Thymus (tissue), 11 donors: ENCODE measurements around the gene ANKK1. TPM values are rescaled to one million over a fixed set of nuclear protein-coding genes. Genes with fewer than 3 reads are reported as not detected.

ENCODE experiments used
- DNase-seq, 9 donors: peaks; one replicate each; pipeline ENCODE4 v3.0.0-alpha.2; 2013; ENCODE audit warnings: low spot score in 9 of 9, low read depth in 6 of 9, missing footprints in 1 of 9
- H3K27ac ChIP-seq, 2 donors: one replicate each; pipeline ENCODE4 v1.5.1; 2013; ENCODE audit warnings: control low read depth in 1 of 2, low read depth in 1 of 2, low read length in 1 of 2, mild to moderate bottlenecking in 1 of 2, moderate library complexity in 1 of 2
- H3K27me3 ChIP-seq, 2 donors: one replicate each; pipeline ENCODE4 v1.5.1; 2013; ENCODE audit warnings: low read length in 1 of 2; ENCODE audit not compliant: control insufficient read depth in 2 of 2, insufficient read depth in 1 of 2
- H3K36me3 ChIP-seq, 2 donors: one replicate each; pipeline ENCODE4 v1.5.1; 2013; ENCODE audit warnings: low read length in 1 of 2, mild to moderate bottlenecking in 1 of 2, moderate library complexity in 1 of 2; ENCODE audit not compliant: control insufficient read depth in 2 of 2, insufficient read depth in 2 of 2
- H3K4me1 ChIP-seq, 2 donors: one replicate each; pipeline ENCODE4 v1.5.1; 2013; ENCODE audit warnings: low read length in 2 of 2; ENCODE audit not compliant: control insufficient read depth in 2 of 2, insufficient read depth in 2 of 2
- H3K4me3 ChIP-seq, 2 donors: one replicate each; pipeline ENCODE4 v1.5.1; 2013; ENCODE audit warnings: low read length in 2 of 2, control low read depth in 1 of 2, mild to moderate bottlenecking in 1 of 2
- H3K9me3 ChIP-seq, 2 donors: one replicate each; pipeline ENCODE4 v1.5.1; 2013; ENCODE audit warnings: low read length in 1 of 2, mild to moderate bottlenecking in 1 of 2; ENCODE audit not compliant: control insufficient read depth in 2 of 2, insufficient read depth in 1 of 2
- WGBS: extraction: QIAGEN DNeasy Blood & Tissue Kit; methylation state at CpG from one replicate; pipeline ENCODE4 v1.1.7; 2013; 5-methylcytosine and 5-hydroxymethylcytosine counted together
- polyA plus RNA-seq: library from polyadenylated mRNA; stranded (reverse); fragments of 200-250 nt; gene quantifications from one replicate; pipeline ENCODE4 v1.2.3, GENCODE V29; 2013
- total RNA-seq: library from RNA; stranded (reverse); fragments of 120-200 nt; gene quantifications from one replicate; pipeline ENCODE4 v1.2.4, GENCODE V29; 2013
- donor health status: healthy.

ANKK1 gene
- total and polyA plus RNA-seq, 2 donors: 0.14 to 2.4 TPM

GRCh38 chr11:113410414-113411135, 23.0 kb downstream of the ANKK1 start:
- Histone ChIP-seq H3K27ac (no peak overlapping the region), H3K36me3 (no peaks in the 10 kb centered on the region), H3K9me3 (no peaks in the 10 kb centered on the region), H3K4me3 (no peak overlapping the region), H3K27me3 (no peaks in the 10 kb centered on the region), H3K4me1 (no peaks in the 10 kb centered on the region)
- 96% methylated on average over 21 of the region's 21 CpGs for WGBS
- no peak for DNase-seq

GRCh38 chr11:113411536-113411935, 24.0 kb downstream of the ANKK1 start:
- no peak overlapping the region for H3K27ac ChIP-seq
- no peaks in the 10 kb centered on the region for H3K27me3 ChIP-seq
- H3K4me3 ChIP-seq: no peak overlapping the region
- 93% methylated on average over 3 of the region's 3 CpGs for WGBS
- no peaks in the 10 kb centered on the region for H3K9me3 ChIP-seq
- no peaks in the 10 kb centered on the region for H3K36me3 ChIP-seq
- DNase-seq: no peak
- no peaks in the 10 kb centered on the region for H3K4me1 ChIP-seq

- H3K27ac ChIP-seq: no peak overlapping the region
- H3K36me3 ChIP-seq: no peaks in the 10 kb centered on the region
- no peaks in the 10 kb centered on the region for H3K9me3 ChIP-seq
- no peak overlapping the region for H3K4me3 ChIP-seq
- no peak for DNase-seq
- no peaks in the 10 kb centered on the region for H3K27me3 ChIP-seq
- WGBS: 91% methylated on average over 9 of the region's 9 CpGs
- no peaks in the 10 kb centered on the region for H3K4me1 ChIP-seq
These were observed 25.1 kb downstream of the ANKK1 start for GRCh38 chr11:113412675-113413074.

- H3K27ac ChIP-seq: no peak overlapping the region
- H3K4me1 ChIP-seq: no peaks in the 10 kb centered on the region
- H3K4me3 ChIP-seq: no peak overlapping the region
- peaks cover 0 to 2% of the 10 kb centered on the region in 2 donors for H3K27me3 ChIP-seq
- DNase-seq: no peak
- WGBS: 97% methylated on average over 16 of the region's 16 CpGs
- no peaks in the 10 kb centered on the region for H3K9me3 ChIP-seq
- no peaks in the 10 kb centered on the region for H3K36me3 ChIP-seq
These were observed 27.8 kb downstream of the ANKK1 start for GRCh38 chr11:113415343-113415742.

- 77% methylated on average over 2 of the region's 2 CpGs for WGBS
- Histone ChIP-seq H3K4me1 (no peaks in the 10 kb centered on the region), H3K36me3 (no peaks in the 10 kb centered on the region), H3K4me3 (no peak overlapping the region), H3K9me3 (no peaks in the 10 kb centered on the region), H3K27me3 (peaks cover 0 to 2% of the 10 kb centered on the region in 2 donors), H3K27ac (no peak overlapping the region)
- no peak for DNase-seq
These were observed 29.8 kb downstream of the ANKK1 start for GRCh38 chr11:113417428-113417827.

GRCh38 chr11:113419454-113420003, 31.9 kb downstream of the ANKK1 start:
- Histone ChIP-seq H3K4me1 (no peaks in the 10 kb centered on the region), H3K27me3 (peaks cover 0 to 2% of the 10 kb centered on the region in 2 donors), H3K9me3 (no peaks in the 10 kb centered on the region), H3K27ac (no peak overlapping the region), H3K36me3 (no peaks in the 10 kb centered on the region), H3K4me3 (no peak overlapping the region)
- DNase-seq: no peak
- WGBS: 87% methylated on average over 14 of the region's 14 CpGs

GRCh38 chr11:113420808-113421207, 33.2 kb downstream of the ANKK1 start:
- H3K27me3 ChIP-seq: peaks cover 0 to 2% of the 10 kb centered on the region in 2 donors
- no peaks in the 10 kb centered on the region for H3K4me1 ChIP-seq
- H3K36me3 ChIP-seq: no peaks in the 10 kb centered on the region
- no peaks in the 10 kb centered on the region for H3K9me3 ChIP-seq
- WGBS: 57% methylated on average over 2 of the region's 2 CpGs
- no peak for DNase-seq
- H3K4me3 ChIP-seq: no peak overlapping the region
- H3K27ac ChIP-seq: no peak overlapping the region

- 97% methylated on average over 6 of the region's 6 CpGs for WGBS
- no peak for DNase-seq
- H3K4me1 ChIP-seq: no peaks in the 10 kb centered on the region
These were observed 39.1 kb downstream of the ANKK1 start for GRCh38 chr11:113426686-113427085.

GRCh38 chr11:113431746-113432145, 44.2 kb downstream of the ANKK1 start:
- 96% methylated on average over 4 of the region's 4 CpGs for WGBS
- Histone ChIP-seq H3K9me3 (no peaks in the 10 kb centered on the region), H3K4me1 (no peaks in the 10 kb centered on the region), H3K4me3 (no peak overlapping the region), H3K36me3 (no peaks in the 10 kb centered on the region), H3K27me3 (peaks cover 0 to 2% of the 10 kb centered on the region in 2 donors), H3K27ac (no peak overlapping the region)
- DNase-seq: no peak

More at GRCh38 chr11:113426686-113427085, 39.1 kb downstream of the ANKK1 start:
- no peak overlapping the region for H3K27ac ChIP-seq
- H3K36me3 ChIP-seq: no peaks in the 10 kb centered on the region
- H3K4me3 ChIP-seq: no peak overlapping the region
- H3K27me3 ChIP-seq: no peaks in the 10 kb centered on the region
- H3K9me3 ChIP-seq: no peaks in the 10 kb centered on the region
